NCI-H1048 (cell line): ENCODE measurements around the gene TLE7.

Experiments used
- DNase-seq: peaks from one replicate; lab custom pipeline; 2025; lab: John Stamatoyannopoulos, UW

Gene TLE7

GRCh38 chr16:71442051-71442440 lies at the start of gene TLE7:
TLE7 (minus strand) TSS chr16:71442054; CDS start chr16:71433324, 8,730 bp downstream.
- no peak for DNase-seq

- no peak for DNase-seq
Measured at GRCh38 chr16:71491054-71491453, 49.2 kb upstream of the TLE7 start.

- DNase-seq, result no peak
Measured at GRCh38 chr16:71490361-71490760, 48.5 kb upstream of the TLE7 start.

GRCh38 chr16:71489122-71489521 lies 47.3 kb upstream of the TLE7 start, which contains the start of gene ZNF19:
ZNF19 (minus strand) TSS chr16:71489324; CDS start chr16:71482114, 7,210 bp downstream.
- no peak for DNase-seq

- no peak for DNase-seq
Measured at GRCh38 chr16:71484006-71484893, 42.4 kb upstream of the TLE7 start.

- no peak for DNase-seq
Measured at GRCh38 chr16:71482569-71482968, 40.7 kb upstream of the TLE7 start.

- no peak for DNase-seq
Measured at GRCh38 chr16:71480956-71481355, 39.1 kb upstream of the TLE7 start.

GRCh38 chr16:71479420-71479819 lies 37.6 kb upstream of the TLE7 start:
- DNase-seq, result no peak

- DNase-seq, result no peak
Measured at GRCh38 chr16:71476457-71477124, 34.7 kb upstream of the TLE7 start.

- DNase-seq, result no peak
Measured at GRCh38 chr16:71474864-71475263, 33.0 kb upstream of the TLE7 start.

- DNase-seq, result no peak
Measured at GRCh38 chr16:71473891-71474290, 32.0 kb upstream of the TLE7 start.

GRCh38 chr16:71472931-71473330 lies 31.1 kb upstream of the TLE7 start:
- no peak for DNase-seq

- DNase-seq, result no peak
Measured at GRCh38 chr16:71472051-71472450, 30.2 kb upstream of the TLE7 start.

GRCh38 chr16:71467810-71468209 lies 26.0 kb upstream of the TLE7 start:
- no peak for DNase-seq

- DNase-seq, result no peak
Measured at GRCh38 chr16:71464231-71464630, 22.4 kb upstream of the TLE7 start.

- no peak for DNase-seq
Measured at GRCh38 chr16:71461686-71462648, 20.1 kb upstream of the TLE7 start, which contains the start of gene ZNF23. ZNF23 (minus strand) TSS chr16:71462247; CDS start chr16:71456796, 5,451 bp downstream.

GRCh38 chr16:71460941-71461340 lies 19.1 kb upstream of the TLE7 start:
- no peak for DNase-seq

GRCh38 chr16:71460236-71460635 lies 18.4 kb upstream of the TLE7 start:
- DNase-seq, result no peak

GRCh38 chr16:71459510-71459909 lies 17.7 kb upstream of the TLE7 start:
- no peak for DNase-seq

- no peak for DNase-seq
Measured at GRCh38 chr16:71456801-71457200, 14.9 kb upstream of the TLE7 start.

- DNase-seq, result no peak
Measured at GRCh38 chr16:71453036-71453435, 11.2 kb upstream of the TLE7 start.

GRCh38 chr16:71449020-71449419 lies 7.2 kb upstream of the TLE7 start:
- DNase-seq, result no peak
